UCSD-AML1 (cell line): ENCODE data around the gene INTS3.

Experiments used
- DNase-seq: peaks from one replicate; lab custom pipeline; 2025; ENCODE audit not compliant: unreplicated experiment; lab: John Stamatoyannopoulos, UW

Gene INTS3

DNA sequence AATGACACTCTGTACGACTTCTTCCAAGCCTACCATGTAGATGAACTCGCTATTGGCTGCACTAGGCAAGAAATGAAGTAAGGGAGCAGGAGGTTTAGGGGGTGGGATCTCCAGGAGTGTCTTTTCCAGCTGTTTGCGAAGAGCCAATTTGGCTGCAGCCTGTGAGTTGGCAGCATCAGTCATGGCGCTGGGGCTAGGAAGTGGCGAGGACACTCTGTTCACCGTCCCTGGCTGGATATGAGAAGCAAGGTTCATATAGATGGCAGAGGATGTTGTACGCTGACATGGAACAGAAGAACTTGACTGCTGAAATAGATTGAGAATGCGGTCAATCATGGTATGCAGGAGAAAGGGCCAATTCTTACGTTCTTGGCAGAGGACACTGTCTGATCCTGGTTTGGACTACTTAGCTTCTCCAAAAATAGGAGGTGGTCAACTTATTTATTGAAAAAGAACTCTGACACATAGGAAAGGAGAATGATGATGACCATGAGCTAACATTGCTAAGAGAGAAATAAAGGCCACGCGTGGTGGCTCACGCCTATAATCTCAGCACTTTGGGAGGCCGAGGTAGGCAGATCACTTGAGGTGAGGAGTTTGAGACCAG lies 88.5 kb downstream of the INTS3 start:
- no peak for DNase-seq

DNA sequence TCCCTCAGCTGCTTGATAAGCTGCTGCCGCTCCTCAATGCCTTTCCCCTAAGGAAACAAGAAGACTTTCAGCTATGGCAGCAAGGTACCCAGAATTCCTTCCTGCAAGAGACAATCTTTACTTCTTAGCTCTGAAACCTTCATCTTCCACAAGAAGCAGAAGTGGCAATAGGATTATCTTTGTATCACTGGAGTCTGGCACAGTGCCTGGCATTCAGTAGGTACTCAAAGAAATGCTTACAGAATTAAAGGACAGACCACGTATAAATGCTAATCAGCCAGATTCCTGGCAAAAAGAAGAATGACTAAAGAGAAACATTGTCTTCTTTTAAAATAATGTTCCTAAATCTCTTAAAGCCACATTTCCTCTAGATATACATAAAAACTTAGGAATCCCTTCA lies 91.0 kb downstream of the INTS3 start:
- DNase-seq: no peak
